NB4 (cell line): ENCODE data around the gene LDHAL6A.

Experiments used
- CTCF ChIP-seq: IDR thresholded peaks from one replicate; pipeline ENCODE4 v1.5.1; 2012; ENCODE audit warnings: low read depth, low read length
- MYC ChIP-seq: IDR thresholded peaks from 2 replicates; pipeline ENCODE4 v1.6.1; 2011; ENCODE audit warnings: low read depth, low read length
- POLR2A ChIP-seq: IDR thresholded peaks from 2 replicates; pipeline ENCODE4 v1.6.1; 2011; ENCODE audit warnings: mild to moderate bottlenecking; ENCODE audit not compliant: insufficient read length; ENCODE audit errors: extremely low read depth

- TF ChIP-seq CTCF (no peak), POLR2A (no peak), MYC (no peak)
Measured at GRCh38 chr11:18524248-18524647, 68.6 kb downstream of the LDHAL6A start.
